Activated effector memory CD4-positive, alpha-beta T cell treated with Interleukin-2 at 50 U/mL for 16 hours (primary cell): ENCODE measurements around the gene SSB.
"Not testable (repeated sequence)": the region's sequence is repeated elsewhere in the genome, so short reads cannot be mapped to it uniquely, and the experiment has no call there.

Experiments
- DNase-seq: peaks from one replicate; pipeline ENCODE4 v3.0.0-alpha.2; 2020

The SSB gene

DNA sequence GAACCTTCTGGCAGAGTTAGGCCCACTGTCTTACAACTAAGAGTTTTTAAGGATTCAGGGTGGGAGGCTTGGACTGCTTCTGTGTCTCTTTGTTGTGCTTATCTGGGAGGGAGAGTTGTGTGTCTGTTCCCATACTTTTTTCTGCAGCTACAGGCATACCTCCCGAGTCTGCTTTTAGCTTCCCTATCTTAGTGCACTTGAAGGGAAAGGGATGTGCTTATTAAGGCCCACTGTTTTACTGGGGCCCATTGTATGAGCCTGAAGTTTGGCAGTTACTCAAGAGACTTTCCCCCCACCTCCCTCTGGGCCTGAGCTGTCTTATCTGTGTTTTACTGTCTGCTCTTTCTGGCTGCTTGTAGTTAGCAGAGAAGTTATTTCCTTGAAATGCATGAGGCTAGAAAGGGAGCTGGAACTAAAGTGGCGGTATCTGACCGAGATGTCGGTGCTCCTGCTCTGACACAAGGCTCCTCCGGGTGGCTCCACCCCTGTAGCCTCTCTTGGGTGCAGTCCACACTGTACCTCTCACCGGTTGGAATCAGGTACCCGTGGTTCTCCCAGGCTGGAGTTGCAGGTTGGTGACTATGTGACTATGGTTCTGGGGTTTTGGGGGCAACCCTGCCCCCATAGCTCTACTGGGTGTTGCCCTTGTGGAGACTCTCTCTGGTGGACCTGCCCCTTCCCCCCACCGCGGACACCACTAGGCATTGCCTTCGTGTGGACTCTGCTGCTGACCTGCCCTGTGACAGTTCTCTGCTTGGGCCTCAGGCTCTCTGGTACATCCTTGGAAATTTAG is 41.5 kb downstream of the SSB start:
- no peak for DNase-seq

DNA sequence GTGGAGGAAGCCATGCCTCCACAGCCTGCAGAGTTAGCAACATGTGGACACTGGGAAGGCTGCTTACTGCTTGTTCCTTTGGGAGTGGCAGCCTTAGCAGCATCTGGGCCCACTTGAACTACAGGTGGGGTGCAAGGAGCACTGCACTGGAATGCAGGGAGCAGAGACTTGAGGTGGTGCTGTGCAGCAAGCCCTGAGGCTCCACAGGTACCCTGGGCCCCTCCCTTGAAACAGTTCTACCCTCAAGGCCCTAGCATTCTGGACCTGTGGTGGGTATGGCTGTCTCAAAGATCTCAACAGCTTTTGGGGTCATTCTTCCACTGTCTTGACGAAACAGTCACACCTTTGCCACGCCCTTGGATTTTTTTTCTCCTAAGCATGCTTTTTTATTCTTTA is 42.1 kb downstream of the SSB start:
- no peak for DNase-seq

DNA sequence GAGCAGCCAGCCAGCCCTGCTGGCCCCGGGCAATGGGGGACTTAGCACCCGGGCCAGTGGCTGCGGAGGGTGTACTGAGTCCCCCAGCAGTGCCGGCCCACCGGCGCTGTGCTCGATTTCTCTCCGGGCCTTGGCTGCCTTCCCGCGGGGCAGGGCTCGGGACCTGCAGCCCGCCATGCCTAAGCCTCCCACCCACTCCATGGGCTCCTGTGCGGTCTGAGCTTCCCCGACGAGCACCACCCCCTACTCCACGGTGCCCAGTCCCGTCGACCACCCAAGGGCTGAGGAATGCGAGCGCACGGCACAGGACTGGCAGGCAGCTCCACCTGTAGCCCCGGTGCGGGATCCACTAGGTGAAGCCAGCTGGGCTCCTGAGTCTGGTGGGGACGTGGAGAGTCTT is 43.0 kb downstream of the SSB start:
- DNase-seq: not testable (repeated sequence)

DNA sequence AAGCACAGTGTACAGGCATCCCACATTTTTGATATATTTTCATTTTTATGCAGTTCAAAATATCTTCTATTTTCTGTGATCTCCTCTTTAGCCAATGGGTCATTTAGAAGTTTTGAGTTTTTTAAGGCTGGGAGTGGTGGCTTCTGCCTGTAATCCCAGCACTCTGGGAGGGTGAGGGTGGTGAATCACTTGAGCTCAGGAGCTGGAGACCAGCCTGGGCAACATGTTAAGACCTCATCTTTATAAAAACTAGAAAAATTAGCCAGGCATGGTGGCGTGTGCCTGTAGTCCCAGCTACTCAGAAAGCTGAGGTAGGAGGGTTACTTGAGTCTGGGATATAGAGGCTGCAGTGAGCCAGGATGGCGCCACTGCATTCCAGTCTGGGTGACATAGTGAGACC is 46.3 kb downstream of the SSB start:
- no peak for DNase-seq

DNA sequence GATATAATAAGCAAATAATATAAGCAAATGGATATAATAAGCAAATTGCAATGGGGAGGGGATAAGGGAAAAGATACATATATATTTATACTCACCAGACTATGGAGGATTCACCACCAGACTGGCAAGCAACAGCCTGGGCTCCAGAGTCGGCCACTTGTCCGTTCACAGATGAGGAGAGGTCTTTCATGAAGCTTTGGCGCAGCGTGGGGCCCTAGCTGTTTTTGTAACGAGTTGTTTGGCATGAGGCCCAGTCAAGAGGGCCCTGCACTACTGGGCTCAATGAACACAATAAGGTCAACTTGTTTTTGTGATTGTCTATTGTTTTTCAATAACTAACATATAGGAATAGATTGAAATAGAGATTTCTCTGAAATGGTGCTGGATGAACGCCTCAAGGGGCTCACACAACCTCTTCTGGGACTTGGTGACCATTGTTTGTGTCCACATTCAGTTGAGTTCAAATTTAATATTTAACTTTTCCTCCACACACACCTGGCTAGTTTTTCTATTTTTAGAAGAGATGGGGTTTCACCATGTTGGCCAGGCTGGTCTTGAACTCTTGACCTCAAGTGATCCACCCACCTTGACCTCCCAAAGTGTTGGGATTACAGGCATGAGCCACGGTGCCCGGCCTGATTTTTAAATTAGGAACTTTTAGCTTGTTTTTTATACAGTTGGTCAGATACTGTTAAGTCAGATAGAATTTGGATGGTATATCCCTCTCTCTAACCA is 50.5 kb downstream of the SSB start:
- DNase-seq: not testable (repeated sequence)

DNA sequence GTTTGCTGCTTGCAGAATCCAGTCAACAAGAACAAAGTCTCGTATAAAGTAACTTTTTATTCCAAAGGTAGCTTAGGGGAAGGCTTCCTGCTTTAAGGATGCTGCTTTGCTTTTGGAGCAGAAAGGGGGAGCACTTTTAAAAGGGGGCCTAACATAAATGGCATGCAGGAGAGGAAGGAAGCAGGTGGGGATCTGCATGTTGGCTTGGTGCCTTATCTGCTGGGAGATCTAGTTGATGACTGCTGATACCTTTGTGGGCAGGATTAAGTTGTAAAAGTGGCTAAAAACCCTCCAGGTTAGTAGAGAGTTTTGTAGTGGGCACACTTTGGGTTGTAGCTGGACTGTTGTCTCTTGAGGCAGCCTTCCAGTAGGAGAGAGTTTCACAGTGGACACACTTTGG is 51.0 kb downstream of the SSB start:
- DNase-seq: no peak

DNA sequence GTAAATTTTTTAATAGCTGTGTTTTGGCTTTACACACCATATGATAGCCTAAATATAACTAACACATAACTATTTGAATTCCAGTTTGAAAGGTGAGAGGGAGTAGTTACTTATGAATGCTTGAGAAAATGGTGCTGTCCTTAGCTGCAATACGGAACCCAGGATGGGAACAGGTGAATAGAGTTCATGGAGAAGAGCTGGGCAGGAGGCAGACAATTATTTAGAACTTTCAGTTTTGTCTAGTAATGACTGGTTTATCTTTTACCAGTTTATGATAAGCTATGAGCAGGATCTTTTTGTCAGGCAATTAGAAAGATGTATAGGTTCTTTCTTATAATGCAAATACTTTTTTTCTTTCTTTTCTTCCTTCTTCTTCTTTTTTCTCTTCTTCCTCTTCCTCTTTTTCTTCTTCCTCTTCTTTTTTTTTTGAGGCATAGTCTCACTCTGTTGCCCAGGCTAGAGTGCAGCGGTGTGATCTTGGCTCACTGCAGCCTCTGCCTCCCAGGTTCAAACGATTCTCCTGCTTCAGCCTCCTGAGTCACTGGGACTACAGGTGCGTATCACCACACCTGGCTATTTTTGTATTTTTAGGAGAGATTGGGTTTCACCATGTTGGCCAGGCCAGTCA is 54.5 kb downstream of the SSB start:
- DNase-seq: no peak

DNA sequence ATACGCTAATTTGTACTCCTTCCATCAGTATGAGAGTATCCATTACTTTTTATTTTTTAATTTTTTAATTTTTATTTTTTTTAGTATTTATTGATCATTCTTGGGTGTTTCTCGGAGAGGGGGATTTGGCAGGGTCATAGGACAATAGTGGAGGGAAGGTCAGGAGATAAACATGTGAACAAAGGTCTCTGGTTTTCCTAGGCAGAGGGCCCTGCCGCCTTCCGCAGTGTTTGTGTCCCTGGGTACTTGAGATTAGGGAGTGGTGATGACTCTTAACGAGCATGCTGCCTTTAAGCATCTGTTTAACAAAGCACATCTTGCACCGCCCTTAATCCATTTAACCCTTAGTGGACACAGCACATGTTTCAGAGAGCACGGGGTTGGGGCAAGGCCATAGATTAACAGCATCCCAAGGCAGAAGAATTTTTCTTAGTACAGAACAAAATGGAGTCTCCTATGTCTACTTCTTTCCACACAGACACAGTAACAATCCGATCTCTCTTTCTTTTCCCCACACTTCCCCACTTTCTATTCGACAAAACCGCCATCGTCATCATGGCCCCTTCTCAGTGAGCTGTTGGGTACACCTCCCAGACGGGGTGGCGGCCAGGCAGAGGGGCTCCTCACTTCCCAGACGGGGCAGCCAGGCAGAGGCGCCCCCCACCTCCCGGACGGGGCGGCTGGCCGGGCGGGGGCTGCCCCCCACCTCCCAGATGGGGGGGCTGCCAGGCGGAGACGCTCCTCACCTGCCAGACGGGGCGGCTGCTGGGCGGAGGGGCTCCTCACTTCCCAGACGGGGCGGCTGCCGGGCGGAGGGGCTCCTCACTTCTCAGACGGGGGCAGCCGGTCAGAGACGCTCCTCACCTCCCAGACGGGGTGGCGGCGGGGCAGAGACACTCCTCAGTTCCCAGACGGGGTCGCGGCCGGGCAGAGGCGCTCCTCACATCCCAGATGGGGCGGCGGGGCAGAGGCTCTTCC is 56.9 kb downstream of the SSB start:
- not testable (repeated sequence) for DNase-seq

DNA sequence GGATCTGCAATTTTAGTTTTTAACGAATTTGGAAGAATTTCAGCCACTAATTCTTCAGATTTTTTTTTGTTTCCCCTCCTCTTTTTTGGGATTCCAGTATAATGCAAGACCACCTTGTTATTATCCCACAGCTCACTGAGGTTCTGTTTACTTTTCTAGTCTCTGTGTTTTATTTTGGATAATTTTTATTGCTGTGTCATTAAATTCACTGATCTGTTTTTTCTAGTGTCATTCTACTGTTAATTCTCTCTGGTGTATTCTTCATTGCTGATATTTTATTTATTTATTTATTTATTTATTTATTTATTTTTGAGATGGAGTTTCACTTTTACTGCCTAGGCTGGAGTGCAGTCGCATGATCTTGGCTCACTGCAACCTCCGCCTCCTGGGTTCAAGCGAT is 60.8 kb downstream of the SSB start:
- no peak for DNase-seq

DNA sequence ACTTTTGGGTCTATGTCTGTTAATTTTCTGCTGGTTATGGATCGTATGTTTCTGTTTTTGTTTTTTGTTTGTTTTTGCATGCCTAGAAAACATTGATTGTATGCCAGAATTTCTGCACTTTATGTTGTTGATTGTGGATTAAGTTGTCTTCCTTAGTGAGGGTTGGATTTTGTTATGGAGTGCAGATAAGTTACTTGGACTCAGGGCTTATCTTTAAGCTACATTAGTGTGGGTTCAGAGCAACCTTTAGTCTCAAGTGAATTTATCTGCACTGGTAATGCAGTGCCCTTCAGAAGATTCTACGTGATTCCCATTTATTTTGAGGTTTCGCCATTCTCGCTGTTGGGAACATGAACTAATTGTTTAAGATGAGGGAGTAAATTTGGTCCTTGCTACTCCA is 61.5 kb downstream of the SSB start:
- DNase-seq: no peak
